H9 (cell line): ENCODE data around the gene CLCN5. TPM values are rescaled to one million over a fixed set of nuclear protein-coding genes. Genes with fewer than 3 reads are reported as not detected.

ENCODE experiments used
- DNase-seq: peaks from one replicate; pipeline ENCODE4 v3.0.0-alpha.2; 2017
- H2AFZ ChIP-seq: one replicate; pipeline ENCODE4 v1.6.1; 2013; ENCODE audit warnings: mild to moderate bottlenecking, low read length, control low read depth, moderate library complexity
- H2AK5ac ChIP-seq: 2 replicates; pipeline ENCODE4 v1.6.1; 2013; ENCODE audit warnings: low read length, control low read depth, mixed read lengths; ENCODE audit not compliant: insufficient read length
- H2BK120ac ChIP-seq: one replicate; pipeline ENCODE4 v1.6.1; 2013; ENCODE audit warnings: low read depth, mild to moderate bottlenecking, low read length, control low read depth, inconsistent platforms; ENCODE audit not compliant: poor library complexity, severe bottlenecking
- H2BK12ac ChIP-seq: 2 replicates; pipeline ENCODE4 v1.6.1; 2013; ENCODE audit warnings: low read length, control low read depth, mixed read lengths, low read depth; ENCODE audit not compliant: insufficient read length
- H2BK15ac ChIP-seq: 2 replicates; pipeline ENCODE4 v1.6.1; 2013; ENCODE audit warnings: low read depth, low read length, control low read depth
- H2BK20ac ChIP-seq: one replicate; pipeline ENCODE4 v1.6.1; 2013; ENCODE audit warnings: low read depth, mild to moderate bottlenecking, low read length, control low read depth, inconsistent platforms; ENCODE audit not compliant: poor library complexity, severe bottlenecking
- H2BK5ac ChIP-seq: 2 replicates; pipeline ENCODE4 v1.6.1; 2013; ENCODE audit warnings: low read length, control low read depth, mixed read lengths; ENCODE audit not compliant: insufficient read length
- H3K14ac ChIP-seq: 2 replicates; pipeline ENCODE4 v1.6.1; 2013; ENCODE audit warnings: low read length, control low read depth; ENCODE audit not compliant: insufficient read depth
- H3K18ac ChIP-seq: 2 replicates; pipeline ENCODE4 v1.6.1; 2013; ENCODE audit warnings: low read depth, mild to moderate bottlenecking, mixed read lengths, low read length, control low read depth; ENCODE audit not compliant: insufficient read length
- H3K23ac ChIP-seq: 2 replicates; pipeline ENCODE4 v1.6.1; 2013; ENCODE audit warnings: low read length, control low read depth, mixed read lengths, low read depth; ENCODE audit not compliant: insufficient read length
- H3K23me2 ChIP-seq: 2 replicates; pipeline ENCODE4 v1.6.1; 2013; ENCODE audit warnings: low read depth, mild to moderate bottlenecking, mixed read lengths, low read length, control low read depth; ENCODE audit not compliant: insufficient read length, poor library complexity, severe bottlenecking
- H3K27ac ChIP-seq: 2 replicates; pipeline ENCODE4 v1.5.1; 2013; ENCODE audit warnings: low read length, control low read depth, mixed read lengths, low read depth; ENCODE audit not compliant: insufficient read length
- H3K27me3 ChIP-seq: 2 replicates; pipeline ENCODE4 v1.6.1; 2013; ENCODE audit warnings: low read length, control low read depth, inconsistent platforms; ENCODE audit not compliant: insufficient read depth
- H3K4ac ChIP-seq: 2 replicates; pipeline ENCODE4 v1.6.1; 2013; ENCODE audit warnings: low read depth, mild to moderate bottlenecking, control low read depth, inconsistent platforms, low read length, moderate library complexity
- H3K4me1 ChIP-seq: 2 replicates; pipeline ENCODE4 v1.6.1; 2013; ENCODE audit warnings: low read length, control low read depth, inconsistent platforms; ENCODE audit not compliant: insufficient read depth
- H3K4me2 ChIP-seq: 2 replicates; pipeline ENCODE4 v1.6.1; 2013; ENCODE audit warnings: low read length, control low read depth, mixed read lengths; ENCODE audit not compliant: insufficient read length, insufficient read depth
- H3K56ac ChIP-seq: 2 replicates; pipeline ENCODE4 v1.6.1; 2013; ENCODE audit warnings: low read depth, mild to moderate bottlenecking, mixed read lengths, low read length, control low read depth; ENCODE audit not compliant: insufficient read length
- H3K79me1 ChIP-seq: 2 replicates; pipeline ENCODE4 v1.6.1; 2013; ENCODE audit warnings: low read depth, mild to moderate bottlenecking, moderate library complexity, low read length, control low read depth, inconsistent platforms; ENCODE audit not compliant: insufficient read depth, poor library complexity, severe bottlenecking
- H3K79me2 ChIP-seq: 2 replicates; pipeline ENCODE4 v1.6.1; 2013; ENCODE audit warnings: low read length, control low read depth, inconsistent platforms; ENCODE audit not compliant: insufficient read depth
- H3K9ac ChIP-seq: 2 replicates; pipeline ENCODE4 v1.6.1; 2013; ENCODE audit warnings: low read length, control low read depth, mixed read lengths; ENCODE audit not compliant: insufficient read length; ENCODE audit errors: extremely low read depth
- H3K9me3 ChIP-seq: one replicate; pipeline ENCODE4 v1.6.1; 2013; ENCODE audit warnings: low read depth, low read length, inconsistent platforms; ENCODE audit not compliant: control insufficient read depth
- H3T11ph ChIP-seq: one replicate; pipeline ENCODE4 v1.6.1; 2013; ENCODE audit warnings: mild to moderate bottlenecking, low read length, control low read depth, inconsistent platforms
- H4K20me1 ChIP-seq: one replicate; pipeline ENCODE4 v1.6.1; 2013; ENCODE audit not compliant: control insufficient read depth, insufficient read length, insufficient read depth
- H4K5ac ChIP-seq: 2 replicates; pipeline ENCODE4 v1.6.1; 2013; ENCODE audit warnings: low read depth, mild to moderate bottlenecking, mixed read lengths, low read length, control low read depth; ENCODE audit not compliant: insufficient read length
- H4K8ac ChIP-seq: replicated peaks from 2 replicates; pipeline ENCODE4 v1.6.1; 2013; ENCODE audit warnings: low read length, control low read depth, mixed read lengths, low read depth; ENCODE audit not compliant: insufficient read length
- H4K91ac ChIP-seq: 2 replicates; pipeline ENCODE4 v1.6.1; 2013; ENCODE audit warnings: low read depth, mild to moderate bottlenecking, moderate library complexity, mixed read lengths, low read length, control low read depth; ENCODE audit not compliant: insufficient read length
- H3K27ac Mint-ChIP-seq, 3 experiments: 2 replicates in 2 of 3; 3 replicates in 1 of 3; pipeline ENCODE4 v1.8.0; 2020 to 2021; ENCODE audit warnings: mixed read lengths in 3 of 3, mild to moderate bottlenecking in 1 of 3, moderate library complexity in 1 of 3
- H3K27me3 Mint-ChIP-seq: 2 replicates; pipeline ENCODE4 v1.8.0; 2021; ENCODE audit warnings: low read depth, mild to moderate bottlenecking, moderate library complexity, mixed read lengths
- H3K36me3 Mint-ChIP-seq, 3 experiments: 2 replicates in 2 of 3; 3 replicates in 1 of 3; pipeline ENCODE4 v1.8.0; 2020 to 2021; ENCODE audit warnings: low read depth in 3 of 3, mixed read lengths in 3 of 3; ENCODE audit not compliant: insufficient read depth in 1 of 3
- H3K4me1 Mint-ChIP-seq, 2 experiments: 2 replicates each; pipeline ENCODE4 v1.8.0; 2020; ENCODE audit warnings: mixed read lengths in 2 of 2
- H3K4me3 Mint-ChIP-seq, 2 experiments: 2 replicates in 1 of 2; 3 replicates in 1 of 2; pipeline ENCODE4 v1.8.0; 2020 to 2021; ENCODE audit warnings: mild to moderate bottlenecking in 2 of 2, mixed read lengths in 2 of 2, moderate library complexity in 1 of 2
- H3K9me3 Mint-ChIP-seq, 2 experiments: 2 replicates in 1 of 2; 3 replicates in 1 of 2; pipeline ENCODE4 v1.8.0; 2020; ENCODE audit warnings: mild to moderate bottlenecking in 2 of 2, mixed read lengths in 2 of 2, moderate library complexity in 1 of 2
- CTCF ChIP-seq: fragments of 200-600 bp; sonication (generic); conservative IDR thresholded peaks from 3 replicates; pipeline ENCODE4 v1.8.0; 2021; ENCODE audit warnings: antibody characterized with exemption, mild to moderate bottlenecking
- WGBS: extraction: QIAGEN DNeasy Blood & Tissue Kit; methylation state at CpG from one replicate; pipeline ENCODE4 v1.1.7; 2013; ENCODE audit warnings: missing lambda C conversion rate, low lambda C conversion rate, mixed read lengths; ENCODE audit not compliant: insufficient read length; ENCODE audit errors: extremely low coverage; 5-methylcytosine and 5-hydroxymethylcytosine counted together
- total RNA-seq: library from RNA; stranded (reverse); gene quantifications from 2 replicates; pipeline ENCODE4 v1.2.1, GENCODE V29; 2021

The CLCN5 gene
- total RNA-seq, 1 experiment from 2014 or later, result 5.9 TPM

- H3K23me2 ChIP-seq, result no peaks in the 10 kb centered on the region
- H3K4me3 Mint-ChIP-seq, result no peak overlapping the region
These were observed 7.6 kb downstream of the CLCN5 start for GRCh38 chrX:49930039-49930438.

More at GRCh38 chrX:49930039-49930438, 7.6 kb downstream of the CLCN5 start:
- H3K18ac ChIP-seq, result no peak overlapping the region
- H2BK12ac ChIP-seq, result no peak overlapping the region
- Mint-ChIP-seq H3K27me3 (no peaks in the 10 kb centered on the region; the same call in 1 of the 2 replicates), H3K9me3 (peaks cover 49 to 59% of the 10 kb centered on the region in 2 experiments), H3K27ac (no peak overlapping the region), H3K36me3 (peaks cover 0 to 8% (median 3%) of the 10 kb centered on the region in 3 experiments; a peak in 4 of 7 replicates), H3K4me1 (no peaks in the 10 kb centered on the region)
- H3K27ac ChIP-seq, result no peak overlapping the region
- H3K4me1 ChIP-seq, result no peaks in the 10 kb centered on the region
- H3K79me1 ChIP-seq, result no peaks in the 10 kb centered on the region
- no peaks in the 10 kb centered on the region for H3K79me2 ChIP-seq
- H3K9ac ChIP-seq, result no peak overlapping the region
- H4K8ac ChIP-seq, result no peak overlapping the region
- no peak overlapping the region for H2AK5ac ChIP-seq
- H2BK5ac ChIP-seq, result no peak overlapping the region
- H2BK120ac ChIP-seq, result no peak overlapping the region
- no peak overlapping the region for H3K4me2 ChIP-seq
- DNase-seq, result no peak
- no peak overlapping the region for H3T11ph ChIP-seq
- H4K5ac ChIP-seq, result no peak overlapping the region
- H2BK15ac ChIP-seq, result no peak overlapping the region
- no peak overlapping the region for H3K23ac ChIP-seq
- WGBS, result no CpG with 5 or more reads among the region's 1 CpG
- no peaks in the 10 kb centered on the region for H3K27me3 ChIP-seq
- H2AFZ ChIP-seq, result no peak overlapping the region
- H2BK20ac ChIP-seq, result no peak overlapping the region
- H3K9me3 ChIP-seq, result peaks cover 8% of the 10 kb centered on the region
- H4K20me1 ChIP-seq, result no peaks in the 10 kb centered on the region
- no peak overlapping the region for H4K91ac ChIP-seq
- no peak overlapping the region for H3K4ac ChIP-seq
- no peak for TF ChIP-seq CTCF
- no peak overlapping the region for H3K14ac ChIP-seq
- no peak overlapping the region for H3K56ac ChIP-seq
